IMR-90 (cell line): ENCODE results near the gene NISCH. TPM values are rescaled to one million over a fixed set of nuclear protein-coding genes. Genes with fewer than 3 reads are reported as not detected.

Source experiments
- ATAC-seq: fragments of 200-7000 bp; cut with Tn5 transposase; 2 replicates; pipeline ENCODE4 v1.9.1; 2020; ENCODE audit warnings: low read depth, mild to moderate bottlenecking, moderate library complexity
- BruUV-seq: library from RNA; stranded (reverse); fragments of 400-500 nt; replicated peaks from 2 replicates; lab custom pipeline; 2021; lab: Mats Ljungman, UMichigan
- CTCF ChIA-PET: fragments of 300-600 bp; formaldehyde crosslinking; extraction: SDS; loops from one replicate; lab custom pipeline; 2021; ENCODE audit warnings: antibody characterized with exemption; lab: Yijun Ruan, JAX
- POLR2A ChIA-PET: fragments of 300-600 bp; sonication (Branson Sonifier 250); formaldehyde crosslinking; loops from one replicate; lab custom pipeline; 2022; ENCODE audit warnings: antibody characterized with exemption; ENCODE audit not compliant: unreplicated experiment; lab: Charles Lee
- DNase-seq: peaks from one replicate; pipeline ENCODE4 v3.0.0; 2013
- H2AFZ ChIP-seq: replicated peaks from 2 replicates; pipeline ENCODE3; 2013; ENCODE audit warnings: low read length, mild to moderate bottlenecking; ENCODE audit not compliant: poor library complexity
- H2AK5ac ChIP-seq: 2 replicates; pipeline ENCODE4 v1.6.1; 2013; ENCODE audit warnings: low read depth, low read length, inconsistent platforms
- H2AK9ac ChIP-seq: replicated peaks from 2 replicates; pipeline ENCODE3; 2013; ENCODE audit warnings: mild to moderate bottlenecking, low read depth, low read length, moderate library complexity; ENCODE audit not compliant: poor library complexity
- H2BK120ac ChIP-seq: 2 replicates; pipeline ENCODE4 v1.6.1; 2013; ENCODE audit warnings: low read depth, low read length, inconsistent platforms
- H2BK15ac ChIP-seq: 3 replicates; pipeline ENCODE4 v1.6.1; 2013; ENCODE audit warnings: low read depth, low read length, inconsistent platforms
- H2BK20ac ChIP-seq: 2 replicates; pipeline ENCODE4 v1.6.1; 2013; ENCODE audit warnings: low read depth, mild to moderate bottlenecking, inconsistent platforms, low read length, moderate library complexity
- H2BK5ac ChIP-seq: 2 replicates; pipeline ENCODE4 v1.6.1; 2013; ENCODE audit warnings: mild to moderate bottlenecking, low read depth, low read length, inconsistent platforms; ENCODE audit not compliant: poor library complexity, severe bottlenecking
- H3K14ac ChIP-seq: replicated peaks from 2 replicates; pipeline ENCODE4 v1.6.1; 2013; ENCODE audit warnings: low read depth, low read length, inconsistent platforms
- H3K18ac ChIP-seq: 2 replicates; pipeline ENCODE4 v1.6.1; 2013; ENCODE audit warnings: low read depth, low read length, control low read depth
- H3K23ac ChIP-seq: 2 replicates; pipeline ENCODE4 v1.6.1; 2013; ENCODE audit warnings: low read depth, low read length, inconsistent platforms
- H3K27ac ChIP-seq: 2 replicates; pipeline ENCODE4 v1.5.1; 2013; ENCODE audit warnings: mild to moderate bottlenecking, control low read depth, low read length; ENCODE audit not compliant: insufficient read depth
- H3K27me3 ChIP-seq: 2 replicates; pipeline ENCODE4 v1.6.1; 2013; ENCODE audit warnings: low read length; ENCODE audit not compliant: control insufficient read depth, insufficient read depth
- H3K36me3 ChIP-seq: 2 replicates; pipeline ENCODE4 v1.6.1; 2013; ENCODE audit warnings: low read length, mixed read lengths; ENCODE audit not compliant: control insufficient read depth, insufficient read depth
- H3K4ac ChIP-seq: 2 replicates; pipeline ENCODE4 v1.6.1; 2013; ENCODE audit warnings: low read depth, low read length, inconsistent platforms
- H3K4me1 ChIP-seq: 2 replicates; pipeline ENCODE4 v1.6.1; 2013; ENCODE audit warnings: low read length, mixed read lengths; ENCODE audit not compliant: control insufficient read depth, insufficient read depth
- H3K4me2 ChIP-seq: 2 replicates; pipeline ENCODE4 v1.6.1; 2013; ENCODE audit warnings: low read depth, mild to moderate bottlenecking, control low read depth, low read length, moderate library complexity
- H3K4me3 ChIP-seq: 2 replicates; pipeline ENCODE4 v1.5.1; 2013; ENCODE audit warnings: low read depth, mild to moderate bottlenecking, control low read depth, low read length, moderate library complexity; ENCODE audit not compliant: insufficient read depth
- H3K56ac ChIP-seq: 2 replicates; pipeline ENCODE4 v1.6.1; 2013; ENCODE audit warnings: low read length, inconsistent platforms; ENCODE audit not compliant: insufficient read depth; ENCODE audit errors: extremely low read depth
- H3K79me1 ChIP-seq, 2 experiments: 2 replicates each; pipeline ENCODE4 v1.6.1; 2013; ENCODE audit warnings: low read length in 2 of 2, inconsistent platforms in 1 of 2, low read depth in 1 of 2
- H3K9ac ChIP-seq: 2 replicates; pipeline ENCODE4 v1.6.1; 2013; ENCODE audit warnings: low read depth, low read length, control low read depth
- H3K9me1 ChIP-seq: 2 replicates; pipeline ENCODE4 v1.6.1; 2013; ENCODE audit warnings: low read length, inconsistent platforms; ENCODE audit not compliant: insufficient read depth
- H3K9me3 ChIP-seq: 2 replicates; pipeline ENCODE4 v1.6.1; 2013; ENCODE audit warnings: low read length; ENCODE audit not compliant: control insufficient read depth, insufficient read depth
- H4K20me1 ChIP-seq: 2 replicates; pipeline ENCODE4 v1.6.1; 2013; ENCODE audit warnings: low read length, inconsistent platforms; ENCODE audit not compliant: insufficient read depth
- H4K5ac ChIP-seq: 2 replicates; pipeline ENCODE4 v1.6.1; 2013; ENCODE audit warnings: mild to moderate bottlenecking, low read depth, low read length, control low read depth
- H4K8ac ChIP-seq, 2 experiments: 2 replicates each; pipeline ENCODE4 v1.6.1; 2013; ENCODE audit warnings: low read depth in 2 of 2, low read length in 2 of 2, control low read depth in 1 of 2, inconsistent platforms in 1 of 2
- H4K91ac ChIP-seq: 2 replicates; pipeline ENCODE4 v1.6.1; 2013; ENCODE audit warnings: low read depth, low read length, inconsistent platforms; ENCODE audit not compliant: insufficient read depth
- BHLHE40 ChIP-seq: fragments of 150-350 bp; IDR thresholded peaks from 2 replicates; pipeline ENCODE4 v1.6.1; 2016; ENCODE audit warnings: mild to moderate bottlenecking, low read depth, low read length
- CEBPB ChIP-seq: IDR thresholded peaks from 2 replicates; pipeline ENCODE4 v1.6.1; 2012; ENCODE audit warnings: low read depth, low read length, improper control_type of control experiment
- CHD1 ChIP-seq: IDR thresholded peaks from 2 replicates; pipeline ENCODE4 v1.6.1; 2012; ENCODE audit warnings: low read depth, low read length, improper control_type of control experiment
- MAFK ChIP-seq: IDR thresholded peaks from 2 replicates; pipeline ENCODE4 v1.6.1; 2012; ENCODE audit warnings: low read depth, low read length, improper control_type of control experiment
- MAZ ChIP-seq: IDR thresholded peaks from 2 replicates; pipeline ENCODE4 v1.6.1; 2012; ENCODE audit warnings: low read depth, mild to moderate bottlenecking, low read length, improper control_type of control experiment, moderate library complexity, borderline replicate concordance
- NFE2L2 ChIP-seq: fragments of 150-350 bp; IDR thresholded peaks from 2 replicates; pipeline ENCODE4 v1.6.1; 2016; ENCODE audit warnings: low read depth, mild to moderate bottlenecking, low read length
- POLR2A ChIP-seq: IDR thresholded peaks from 2 replicates; pipeline ENCODE4 v1.6.1; 2012; ENCODE audit warnings: mild to moderate bottlenecking, low read depth, low read length
- RAD21 ChIP-seq: IDR thresholded peaks from 2 replicates; pipeline ENCODE4 v1.6.1; 2012; ENCODE audit warnings: low read length, improper control_type of control experiment
- RCOR1 ChIP-seq: IDR thresholded peaks from 2 replicates; pipeline ENCODE4 v1.6.1; 2012; ENCODE audit warnings: mild to moderate bottlenecking, low read length, improper control_type of control experiment; ENCODE audit not compliant: insufficient replicate concordance
- RFX5 ChIP-seq: IDR thresholded peaks from 2 replicates; pipeline ENCODE4 v1.8.0; 2012; ENCODE audit warnings: low read depth, mild to moderate bottlenecking, low read length, moderate library complexity
- SMC3 ChIP-seq: fragments of 150-350 bp; IDR thresholded peaks from 2 replicates; pipeline ENCODE4 v1.6.1; 2016; ENCODE audit warnings: low read depth, mild to moderate bottlenecking, antibody characterized with exemption, low read length, moderate library complexity
- WGBS, 2 experiments: methylation state at CpG; one replicate each; pipeline versions ENCODE4 v1.1.5 to v1.1.7; 2013; ENCODE audit warnings: missing lambda C conversion rate in 2 of 2; ENCODE audit not compliant: insufficient read length in 1 of 2; ENCODE audit errors: extremely low coverage in 2 of 2; 5-methylcytosine and 5-hydroxymethylcytosine counted together
- dilution Hi-C: fragments of 300-500 bp; cut with HindIII; formaldehyde crosslinking; loops from one replicate; pipeline ENCODE4 v1.14.3; 2018; ENCODE audit warnings: low sequenced_read_pairs; ENCODE audit not compliant: unreplicated experiment
- in situ Hi-C: fragments of 300-500 bp; cut with MboI; formaldehyde crosslinking; loops from 3 replicates; pipeline ENCODE4 v1.14.3; 2019; ENCODE audit warnings: low sequenced_read_pairs, inconsistent platforms, mixed read lengths
- intact Hi-C: fragments of 100-400 bp; cut with micrococcal nuclease; formaldehyde crosslinking; loops from 2 replicates; pipeline ENCODE4 v1.10.0; 2022
- polyA plus RNA-seq, 3 experiments: library from polyadenylated mRNA; depleted of rRNA; stranded (reverse); fragments of >200 nt; gene quantifications; 2 replicates each; pipeline ENCODE4 v1.2.3, GENCODE V29; 2012; ENCODE audit warnings: low replicate concordance in 1 of 3
- total RNA-seq: library from RNA; depleted of rRNA; stranded (reverse); fragments of >200 nt; gene quantifications from 2 replicates; pipeline ENCODE4 v1.2.3, GENCODE V29; 2012
- TF ChIP-seq, protein P1 (sequence below): conservative IDR thresholded peaks from 2 replicates; pipeline ENCODE4 v1.5.1; 2012; ENCODE audit warnings: mild to moderate bottlenecking, low read depth, low read length, improper control_type of control experiment

NISCH gene
- total and polyA plus RNA-seq, 2 of the 4 experiments (the other 2 are of a cell fraction), result 36.9 to 86.0 TPM

DNA sequence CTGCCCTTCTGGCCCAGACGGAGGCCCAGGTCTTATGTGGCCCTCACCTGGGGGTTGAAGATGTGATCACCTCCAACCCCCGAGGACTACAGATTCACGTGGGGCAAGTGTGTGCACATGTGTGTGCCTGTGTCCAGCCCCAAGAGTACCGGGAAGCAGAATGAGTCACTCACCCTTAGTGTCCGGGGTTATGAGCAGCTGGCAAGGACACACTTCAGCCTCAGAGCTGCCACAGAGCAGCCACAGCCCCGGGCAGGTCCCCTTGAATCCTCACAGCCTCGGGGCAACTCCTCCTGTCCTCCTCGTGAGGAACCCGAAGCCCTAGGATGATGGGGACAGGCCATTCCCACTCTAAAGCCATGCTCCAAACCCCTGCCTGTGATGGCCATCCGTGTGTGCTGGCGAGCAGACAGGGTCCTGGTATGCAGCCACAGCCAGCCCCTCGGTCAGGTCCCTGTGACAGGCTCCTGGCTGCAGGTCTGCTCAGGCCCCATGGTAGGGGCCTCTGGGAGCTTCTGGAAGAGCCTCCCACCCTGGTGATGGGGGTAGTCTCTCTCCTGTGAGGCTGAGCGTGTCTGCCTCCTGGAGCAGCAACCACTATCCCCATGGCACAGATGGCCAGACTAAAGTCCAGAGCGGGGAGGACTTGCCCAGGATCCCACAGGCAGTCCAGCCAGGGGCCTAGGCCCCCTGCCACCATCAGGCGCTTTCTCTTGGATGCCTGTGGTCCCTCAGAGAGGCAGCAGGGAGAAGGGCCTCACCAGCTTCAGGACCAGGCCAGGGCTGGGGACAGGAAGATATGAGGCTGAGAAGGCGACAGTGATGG lies 40.6 kb downstream of the NISCH start (continued):
- no peak for TF ChIP-seq RCOR1

DNA sequence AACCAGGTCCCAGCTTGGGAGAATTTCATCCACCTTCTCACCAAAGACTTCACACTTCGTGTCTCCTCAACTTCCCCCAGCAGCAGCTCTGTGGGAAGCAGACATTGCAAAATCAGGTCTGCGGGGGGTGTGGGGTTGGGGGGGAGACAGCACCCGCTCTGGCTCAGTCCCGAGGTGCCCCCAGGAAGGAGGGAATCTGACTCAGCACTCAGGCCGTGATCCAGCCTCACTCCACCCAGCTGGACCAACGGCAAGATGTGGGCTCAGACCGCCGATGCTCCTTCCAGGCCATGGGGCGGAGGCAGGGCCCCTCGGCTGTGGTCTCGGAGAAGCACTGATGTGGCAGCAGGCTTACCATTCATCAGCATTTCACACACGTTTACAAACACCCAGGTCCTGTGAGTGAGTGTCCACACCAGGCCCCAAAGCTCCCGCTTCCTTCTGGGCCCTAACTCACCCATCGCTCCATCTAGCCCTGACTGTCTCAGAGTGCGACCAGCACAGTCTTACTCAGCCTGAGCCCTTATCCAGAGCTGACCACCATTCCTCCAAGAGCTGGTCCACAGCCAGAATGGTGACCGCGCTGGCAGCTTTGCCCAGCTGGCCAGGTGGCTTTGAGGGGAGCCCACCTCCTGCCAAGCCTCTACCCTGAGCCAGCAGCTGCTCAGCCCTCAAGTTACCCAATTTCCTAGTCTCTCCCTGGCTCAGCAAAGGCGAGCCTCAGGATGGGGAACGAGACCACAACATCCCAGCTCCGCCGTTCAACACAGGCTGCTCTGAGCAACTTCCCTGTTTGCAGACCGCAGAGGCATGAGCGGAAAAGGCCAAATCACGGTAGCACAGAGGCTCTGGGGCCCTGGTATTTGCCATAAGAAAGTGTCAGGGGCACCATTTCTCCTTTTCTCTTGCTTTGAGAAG lies 43.0 kb downstream of the NISCH start:
- H3K27me3 ChIP-seq, result no peaks in the 10 kb centered on the region; the same call in 1 of the 2 replicates
- in situ Hi-C loops (no loop called here), dilution Hi-C loops (no loop called here), intact Hi-C loops (no loop called here)
- no peak overlapping the region for H3K4me2 ChIP-seq
- H4K5ac ChIP-seq, result no peak overlapping the region
- ChIA-PET CTCF (interaction anchor here (1.1 kb wide), 1 partner anchor 11 kb away, joined by 3 read pairs; no protein-coding TSS in a partner anchor), POLR2A (no interaction called here)
- ATAC-seq (peak; percentile 57), DNase-seq (peak; percentile 53)
- H3K79me1 ChIP-seq, result no peaks in the 10 kb centered on the region
- 69% methylated on average over 11 of the region's 24 CpGs; no CpG with 5 or more reads in 1 of the 2 experiments for WGBS, 2 experiments
- no peak overlapping the region for H3K4ac ChIP-seq
- H3K9ac ChIP-seq, result no peak overlapping the region
- H4K91ac ChIP-seq, result no peak overlapping the region
- H3K23ac ChIP-seq, result no peak overlapping the region
- no peak overlapping the region for H2BK120ac ChIP-seq
- H3K4me1 ChIP-seq, result peaks cover 9% of the 10 kb centered on the region; the same call in 1 of the 2 replicates
- no peak overlapping the region for H2BK20ac ChIP-seq
- no peak overlapping the region for H3K4me3 ChIP-seq
- H2BK15ac ChIP-seq, result peak overlapping the region; percentile 50; the same call in 1 of the 3 replicates
- no peak overlapping the region for H3K18ac ChIP-seq
- peaks cover under 1% of the 10 kb centered on the region; the same call in 1 of the 2 replicates for H3K36me3 ChIP-seq
- no TSS peak for BruUV-seq
- no peak overlapping the region for H3K56ac ChIP-seq
- no peak overlapping the region for H3K27ac ChIP-seq
- H4K8ac ChIP-seq, result peak overlapping the region in 1 of 2 experiments; percentile 4; a peak in 1 of 4 replicates
- H3K14ac ChIP-seq, result no peak overlapping the region
- H4K20me1 ChIP-seq, result 0 out of 2 replicates have a peak, but pooled peaks cover 2% of the 10 kb centered on the region
- peak overlapping the region; percentile 73 for H2AK5ac ChIP-seq
- H3K9me1 ChIP-seq, result peaks cover 10% of the 10 kb centered on the region
- H3K9me3 ChIP-seq, result no peaks in the 10 kb centered on the region
- H2BK5ac ChIP-seq, result no peak overlapping the region
- peak overlapping the region; percentile 55 for H2AK9ac ChIP-seq
- peak overlapping the region; percentile 72 for H2AFZ ChIP-seq
- no peak for TF ChIP-seq POLR2A
- TF ChIP-seq RCOR1, result no peak
- TF ChIP-seq SMC3, result no peak
- TF ChIP-seq MAFK, result 0 out of 2 replicates have a peak, but pooled peaks have one; percentile 3
- peak; percentile 72 for TF ChIP-seq CEBPB
- TF ChIP-seq RFX5, result no peak
- no peak for TF ChIP-seq BHLHE40
- TF ChIP-seq NFE2L2, result peak; percentile 37; the same call in 1 of the 2 replicates
- peak; percentile 77; the same call in 1 of the 2 replicates for TF ChIP-seq MAZ
- TF ChIP-seq RAD21, result no peak
- TF ChIP-seq, protein P1, sequence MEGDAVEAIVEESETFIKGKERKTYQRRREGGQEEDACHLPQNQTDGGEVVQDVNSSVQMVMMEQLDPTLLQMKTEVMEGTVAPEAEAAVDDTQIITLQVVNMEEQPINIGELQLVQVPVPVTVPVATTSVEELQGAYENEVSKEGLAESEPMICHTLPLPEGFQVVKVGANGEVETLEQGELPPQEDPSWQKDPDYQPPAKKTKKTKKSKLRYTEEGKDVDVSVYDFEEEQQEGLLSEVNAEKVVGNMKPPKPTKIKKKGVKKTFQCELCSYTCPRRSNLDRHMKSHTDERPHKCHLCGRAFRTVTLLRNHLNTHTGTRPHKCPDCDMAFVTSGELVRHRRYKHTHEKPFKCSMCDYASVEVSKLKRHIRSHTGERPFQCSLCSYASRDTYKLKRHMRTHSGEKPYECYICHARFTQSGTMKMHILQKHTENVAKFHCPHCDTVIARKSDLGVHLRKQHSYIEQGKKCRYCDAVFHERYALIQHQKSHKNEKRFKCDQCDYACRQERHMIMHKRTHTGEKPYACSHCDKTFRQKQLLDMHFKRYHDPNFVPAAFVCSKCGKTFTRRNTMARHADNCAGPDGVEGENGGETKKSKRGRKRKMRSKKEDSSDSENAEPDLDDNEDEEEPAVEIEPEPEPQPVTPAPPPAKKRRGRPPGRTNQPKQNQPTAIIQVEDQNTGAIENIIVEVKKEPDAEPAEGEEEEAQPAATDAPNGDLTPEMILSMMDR, result no peak
- no peak for TF ChIP-seq CHD1
